ENCODE measurements around the gene TSC2.
"Not testable (repeated sequence)": the region's sequence is repeated elsewhere in the genome, so short reads cannot be mapped to it uniquely, and the experiment has no call there.

TSC2 gene

GRCh38 chr16:2092866-2093265 is 45.1 kb downstream of the TSC2 start:
- ChIA-PET POLR2A (no interaction called here), CTCF (interaction anchor here (1.2 to 3.2 kb wide), 2 partner anchors 48 kb away, joined by 3 to 20 read pairs; no protein-coding TSS in a partner anchor)
- no peak for DNase-seq (ENCODE audit: low read depth, low spot score)
- no peak for TF ChIP-seq CTCF (IDR thresholded peaks at IDR 0.05; ENCODE audit: insufficient read depth, low read length, missing control alignments)
- no peak overlapping the region for H3K4me3 ChIP-seq (ENCODE audit: low read depth, low read length)

GRCh38 chr16:2093793-2094192 is 46.0 kb downstream of the TSC2 start:
- H3K4me3 ChIP-seq (ENCODE audit: low read depth, low read length), result no peak overlapping the region
- POLR2A ChIA-PET, result no interaction called here
- DNase-seq (ENCODE audit: low read depth, low spot score), result no peak
- no peak for TF ChIP-seq CTCF (IDR thresholded peaks at IDR 0.05; ENCODE audit: insufficient read depth, low read length, missing control alignments)
- CTCF ChIA-PET, result interaction anchor here (1.2 kb wide), 1 partner anchor 47 kb away, joined by 3 read pairs; no protein-coding TSS in a partner anchor

- DNase-seq (ENCODE audit: low read depth, low spot score), result no peak
- CTCF ChIA-PET, result no interaction called here
- no peak for TF ChIP-seq CTCF (IDR thresholded peaks at IDR 0.05; ENCODE audit: insufficient read depth, low read length, missing control alignments)
- POLR2A ChIA-PET, result no interaction called here
- H3K4me3 ChIP-seq (ENCODE audit: low read depth, low read length), result no peak overlapping the region
These were observed 47.6 kb downstream of the TSC2 start for GRCh38 chr16:2095315-2095853.

GRCh38 chr16:2095918-2096582 is 48.3 kb downstream of the TSC2 start:
- DNase-seq (ENCODE audit: low read depth, low spot score), result no peak
- CTCF ChIA-PET, result no interaction called here
- TF ChIP-seq CTCF (IDR thresholded peaks at IDR 0.05; ENCODE audit: insufficient read depth, low read length, missing control alignments), result no peak
- POLR2A ChIA-PET, result no interaction called here
- no peak overlapping the region for H3K4me3 ChIP-seq (ENCODE audit: low read depth, low read length)

- DNase-seq (ENCODE audit: low read depth, low spot score), result no peak
- POLR2A ChIA-PET, result no interaction called here
These were observed 49.2 kb downstream of the TSC2 start for GRCh38 chr16:2096853-2097595.

GRCh38 chr16:2097689-2098088 is 49.9 kb downstream of the TSC2 start:
- CTCF ChIA-PET, result interaction anchor here (1.0 kb wide), 1 partner anchor 32 kb away, joined by 3 read pairs; no protein-coding TSS in a partner anchor
- H3K4me3 ChIP-seq (ENCODE audit: low read depth, low read length); POLR2A ChIA-PET; DNase-seq (ENCODE audit: low read depth, low spot score): not testable (repeated sequence)

More at GRCh38 chr16:2096853-2097595, 49.2 kb downstream of the TSC2 start:
- CTCF ChIA-PET, result interaction anchor here (1.0 kb wide), 1 partner anchor 31 kb away, joined by 3 read pairs; no protein-coding TSS in a partner anchor
- H3K4me3 ChIP-seq (ENCODE audit: low read depth, low read length), result no peak overlapping the region
- no peak for TF ChIP-seq CTCF (IDR thresholded peaks at IDR 0.05; ENCODE audit: insufficient read depth, low read length, missing control alignments)

- H3K4me3 ChIP-seq (ENCODE audit: low read depth, low read length); CTCF ChIA-PET; DNase-seq (ENCODE audit: low read depth, low spot score); POLR2A ChIA-PET: not testable (repeated sequence)
These were observed 53.8 kb downstream of the TSC2 start for GRCh38 chr16:2101581-2101980.
